Neural progenitor cell (in vitro differentiated cells): ENCODE data around the gene RNMT. TPM values are rescaled to one million over a fixed set of nuclear protein-coding genes. Genes with fewer than 3 reads are reported as not detected.

Experiments
- DNase-seq: peaks from one replicate; pipeline ENCODE4 v3.0.0-alpha.2; 2016; ENCODE audit warnings: low spot score
- H2AFZ ChIP-seq: fragments of 200-600 bp; sonication (generic); replicated peaks from 2 replicates; pipeline ENCODE4 v1.6.1; 2016; ENCODE audit warnings: antibody characterized with exemption
- H3F3A ChIP-seq: fragments of 200-600 bp; sonication (generic); 2 replicates; pipeline ENCODE4 v1.6.1; 2016; ENCODE audit warnings: antibody characterized with exemption, low read depth
- H3K27ac ChIP-seq: fragments of 200-600 bp; sonication (generic); 2 replicates; pipeline ENCODE4 v1.5.1; 2016; ENCODE audit warnings: mild to moderate bottlenecking
- H3K27me3 ChIP-seq: fragments of 200-600 bp; sonication (generic); 2 replicates; pipeline ENCODE4 v1.6.1; 2016; ENCODE audit warnings: mild to moderate bottlenecking, moderate library complexity
- H3K36me3 ChIP-seq: fragments of 200-600 bp; sonication (generic); 2 replicates; pipeline ENCODE4 v1.5.1; 2016
- H3K4me1 ChIP-seq: fragments of 200-600 bp; sonication (generic); 2 replicates; pipeline ENCODE4 v1.6.1; 2016; ENCODE audit warnings: mixed run types
- H3K4me2 ChIP-seq: fragments of 200-600 bp; sonication (generic); 2 replicates; pipeline ENCODE4 v1.6.1; 2016
- H3K4me3 ChIP-seq: fragments of 200-600 bp; sonication (generic); 2 replicates; pipeline ENCODE4 v1.5.1; 2016
- H3K79me2 ChIP-seq: fragments of 200-600 bp; sonication (generic); 2 replicates; pipeline ENCODE4 v1.6.1; 2016; ENCODE audit warnings: low read depth
- H3K9ac ChIP-seq: fragments of 200-600 bp; sonication (generic); 2 replicates; pipeline ENCODE4 v1.6.1; 2016
- H3K9me3 ChIP-seq: fragments of 200-600 bp; sonication (generic); 2 replicates; pipeline ENCODE4 v1.5.1; 2016; ENCODE audit warnings: low read depth
- H4K20me1 ChIP-seq: fragments of 200-600 bp; sonication (generic); 2 replicates; pipeline ENCODE4 v1.6.1; 2016; ENCODE audit warnings: low read depth
- H3K27ac Mint-ChIP-seq: 3 replicates; pipeline ENCODE4 v1.8.0; 2021; ENCODE audit warnings: mixed read lengths
- H3K27me3 Mint-ChIP-seq: 2 replicates; pipeline ENCODE4 v1.8.0; 2022; ENCODE audit warnings: low read depth, mild to moderate bottlenecking, inconsistent platforms, moderate library complexity, mixed read lengths; ENCODE audit not compliant: insufficient read depth
- H3K36me3 Mint-ChIP-seq: 3 replicates; pipeline ENCODE4 v1.8.0; 2021; ENCODE audit warnings: mixed read lengths
- H3K4me1 Mint-ChIP-seq: 3 replicates; pipeline ENCODE4 v1.8.0; 2021; ENCODE audit warnings: mixed read lengths
- H3K4me3 Mint-ChIP-seq: 3 replicates; pipeline ENCODE4 v1.8.0; 2021; ENCODE audit warnings: mild to moderate bottlenecking, moderate library complexity, mixed read lengths
- H3K9me3 Mint-ChIP-seq: 3 replicates; pipeline ENCODE4 v1.8.0; 2020; ENCODE audit warnings: mixed read lengths
- EZH2 ChIP-seq: fragments of 200-600 bp; sonication (generic); IDR thresholded peaks from 2 replicates; pipeline ENCODE4 v1.6.1; 2017; ENCODE audit warnings: antibody characterized with exemption, mild to moderate bottlenecking, moderate library complexity
- EZH2phosphoT487 ChIP-seq: fragments of 200-600 bp; sonication (generic); IDR thresholded peaks from 2 replicates; pipeline ENCODE4 v1.6.1; 2017; ENCODE audit warnings: antibody characterized with exemption
- total RNA-seq: library from RNA; depleted of rRNA; stranded (reverse); fragments of >200 nt; gene quantifications from 2 replicates; pipeline ENCODE4 v1.2.3, GENCODE V29; 2015; ENCODE audit warnings: low replicate concordance
- TF ChIP-seq, protein P1 (sequence below): fragments of 200-600 bp; sonication (generic); IDR thresholded peaks from 2 replicates; pipeline ENCODE4 v1.5.1; 2017; ENCODE audit warnings: antibody characterized with exemption, mild to moderate bottlenecking

Gene RNMT
- total RNA-seq, 1 donor from 2014 or later, result 70.4 TPM

DNA sequence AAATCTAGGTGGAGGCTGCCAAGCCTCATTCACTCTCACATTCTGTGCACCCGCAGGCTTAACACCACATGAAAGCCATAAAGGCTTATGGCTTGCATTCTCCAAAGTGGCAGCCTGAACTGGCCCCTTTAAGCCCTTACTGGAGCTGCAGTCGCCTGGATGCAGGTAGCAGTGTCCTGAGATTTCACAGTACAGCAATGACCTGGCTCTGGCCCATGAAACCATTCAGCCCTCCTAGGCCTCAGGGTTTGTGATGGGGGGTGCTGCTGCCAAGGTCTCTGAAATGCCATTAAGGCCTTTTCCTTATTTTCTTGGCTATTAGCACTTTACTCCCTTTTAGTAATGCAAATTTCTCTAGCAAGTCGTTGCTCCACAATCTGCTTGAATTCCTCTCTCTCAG is 48.6 kb downstream of the RNMT start:
- no peak for TF ChIP-seq EZH2
- TF ChIP-seq, protein P1, sequence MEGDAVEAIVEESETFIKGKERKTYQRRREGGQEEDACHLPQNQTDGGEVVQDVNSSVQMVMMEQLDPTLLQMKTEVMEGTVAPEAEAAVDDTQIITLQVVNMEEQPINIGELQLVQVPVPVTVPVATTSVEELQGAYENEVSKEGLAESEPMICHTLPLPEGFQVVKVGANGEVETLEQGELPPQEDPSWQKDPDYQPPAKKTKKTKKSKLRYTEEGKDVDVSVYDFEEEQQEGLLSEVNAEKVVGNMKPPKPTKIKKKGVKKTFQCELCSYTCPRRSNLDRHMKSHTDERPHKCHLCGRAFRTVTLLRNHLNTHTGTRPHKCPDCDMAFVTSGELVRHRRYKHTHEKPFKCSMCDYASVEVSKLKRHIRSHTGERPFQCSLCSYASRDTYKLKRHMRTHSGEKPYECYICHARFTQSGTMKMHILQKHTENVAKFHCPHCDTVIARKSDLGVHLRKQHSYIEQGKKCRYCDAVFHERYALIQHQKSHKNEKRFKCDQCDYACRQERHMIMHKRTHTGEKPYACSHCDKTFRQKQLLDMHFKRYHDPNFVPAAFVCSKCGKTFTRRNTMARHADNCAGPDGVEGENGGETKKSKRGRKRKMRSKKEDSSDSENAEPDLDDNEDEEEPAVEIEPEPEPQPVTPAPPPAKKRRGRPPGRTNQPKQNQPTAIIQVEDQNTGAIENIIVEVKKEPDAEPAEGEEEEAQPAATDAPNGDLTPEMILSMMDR, result no peak
- Histone ChIP-seq H3K9ac (no peak overlapping the region), H2AFZ (no peak overlapping the region), H3K4me3 (no peak overlapping the region), H3K79me2 (no peaks in the 10 kb centered on the region), H3K36me3 (no peaks in the 10 kb centered on the region), H4K20me1 (no peaks in the 10 kb centered on the region), H3K27me3 (no peaks in the 10 kb centered on the region), H3F3A (no peaks in the 10 kb centered on the region), H3K4me1 (no peaks in the 10 kb centered on the region), H3K9me3 (no peaks in the 10 kb centered on the region), H3K4me2 (no peak overlapping the region), H3K27ac (no peak overlapping the region)
- Mint-ChIP-seq H3K27me3 (peaks cover 4% of the 10 kb centered on the region), H3K27ac (no peak overlapping the region), H3K4me3 (no peak overlapping the region), H3K4me1 (no peaks in the 10 kb centered on the region), H3K36me3 (no peaks in the 10 kb centered on the region), H3K9me3 (no peaks in the 10 kb centered on the region)
- no peak for DNase-seq

DNA sequence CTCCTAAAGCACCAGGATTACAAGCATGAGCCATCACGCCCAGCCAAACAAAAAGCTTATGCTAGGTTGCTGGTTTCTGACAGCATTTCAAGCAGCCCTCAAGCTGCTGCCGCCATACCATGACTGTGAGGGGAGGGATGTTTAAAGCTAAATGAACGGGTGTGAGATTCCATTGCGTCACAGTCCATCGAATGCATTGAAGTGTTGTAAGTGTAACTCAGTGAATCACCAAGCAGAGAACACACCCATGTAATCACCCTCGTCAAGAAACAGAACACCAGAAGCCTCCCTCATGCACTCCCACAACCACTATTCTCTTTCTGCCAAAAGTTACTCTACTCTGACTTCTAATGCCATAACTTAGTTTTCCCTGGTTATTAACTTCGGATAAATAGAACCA is 64.7 kb downstream of the RNMT start:
- H3K4me1 Mint-ChIP-seq, result no peaks in the 10 kb centered on the region
- Histone ChIP-seq H3K4me2 (no peak overlapping the region), H4K20me1 (no peaks in the 10 kb centered on the region), H3K27me3 (no peaks in the 10 kb centered on the region), H3K4me1 (no peaks in the 10 kb centered on the region), H3K79me2 (no peaks in the 10 kb centered on the region), H3K9ac (no peak overlapping the region), H2AFZ (no peak overlapping the region), H3K27ac (no peak overlapping the region), H3K36me3 (no peaks in the 10 kb centered on the region), H3K9me3 (no peaks in the 10 kb centered on the region), H3F3A (no peaks in the 10 kb centered on the region), H3K4me3 (no peak overlapping the region)
- no peaks in the 10 kb centered on the region for H3K36me3 Mint-ChIP-seq
- H3K27me3 Mint-ChIP-seq, result no peaks in the 10 kb centered on the region
- TF ChIP-seq EZH2 (no peak), EZH2phosphoT487 (no peak)
- TF ChIP-seq, protein P1, result no peak
- H3K9me3 Mint-ChIP-seq, result no peaks in the 10 kb centered on the region
- no peak for DNase-seq
- no peak overlapping the region for H3K4me3 Mint-ChIP-seq
- H3K27ac Mint-ChIP-seq, result no peak overlapping the region

DNA sequence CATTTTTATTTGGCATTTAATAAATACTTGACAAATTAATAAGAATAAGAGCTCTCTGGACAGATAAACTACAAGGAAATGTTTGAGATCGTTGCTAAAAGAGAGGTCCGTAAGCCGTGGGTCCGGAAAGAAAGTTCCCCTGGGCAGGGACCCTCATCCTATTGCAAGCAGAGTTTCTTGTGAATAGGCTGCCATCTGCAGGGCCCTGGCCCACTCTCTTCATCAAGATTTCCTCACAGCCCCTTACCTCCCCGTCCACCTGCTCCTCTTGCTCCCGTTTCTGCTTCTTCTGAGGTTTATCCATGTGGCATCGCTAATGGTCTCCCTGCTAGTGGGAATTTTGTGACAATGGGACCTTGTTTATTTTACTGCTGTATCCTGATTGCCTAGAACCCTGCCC is 67.3 kb downstream of the RNMT start:
- no peak overlapping the region for H3K4me2 ChIP-seq
- no peaks in the 10 kb centered on the region for H4K20me1 ChIP-seq
- no peak overlapping the region for H2AFZ ChIP-seq
- H3K4me1 ChIP-seq, result no peaks in the 10 kb centered on the region
- H3K4me1 Mint-ChIP-seq, result no peaks in the 10 kb centered on the region
- no peaks in the 10 kb centered on the region for H3K36me3 Mint-ChIP-seq
- no peak overlapping the region for H3K9ac ChIP-seq
- TF ChIP-seq EZH2phosphoT487 (no peak), EZH2 (no peak)
- TF ChIP-seq, protein P1, result no peak
- no peaks in the 10 kb centered on the region for H3K9me3 ChIP-seq
- no peaks in the 10 kb centered on the region for H3K36me3 ChIP-seq
- H3K4me3 ChIP-seq, result no peak overlapping the region
- H3K79me2 ChIP-seq, result no peaks in the 10 kb centered on the region
- H3K27ac ChIP-seq, result no peak overlapping the region
- no peak overlapping the region for H3K4me3 Mint-ChIP-seq
- no peaks in the 10 kb centered on the region for H3F3A ChIP-seq
- H3K27me3 Mint-ChIP-seq, result peaks cover 2% of the 10 kb centered on the region
- no peaks in the 10 kb centered on the region for H3K27me3 ChIP-seq
- H3K9me3 Mint-ChIP-seq, result no peaks in the 10 kb centered on the region
- H3K27ac Mint-ChIP-seq, result no peak overlapping the region
- no peak for DNase-seq

DNA sequence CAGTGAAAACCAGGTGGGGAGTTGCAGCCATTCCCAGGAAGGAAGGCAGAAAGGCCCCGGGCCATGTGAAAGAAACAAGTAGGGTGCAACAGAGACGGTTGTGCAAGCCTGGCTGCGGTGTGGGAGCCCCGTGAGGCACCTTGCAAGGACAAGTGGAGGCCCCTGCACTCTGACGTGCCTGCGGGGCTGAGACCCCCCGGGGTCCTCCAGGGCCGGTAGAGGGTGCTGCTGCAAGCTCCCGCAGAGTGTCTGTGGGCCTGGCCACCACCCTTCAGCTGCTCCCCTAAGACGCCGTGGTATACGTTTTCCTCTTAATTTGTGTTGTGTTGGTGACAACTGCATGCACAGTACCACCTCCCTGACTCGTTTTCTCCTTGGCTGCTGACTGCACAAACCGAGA is 70.0 kb downstream of the RNMT start:
- H3K27ac Mint-ChIP-seq, result no peak overlapping the region

More for the DNA sequence above, 70.0 kb downstream of the RNMT start:
- no peak overlapping the region for H3K4me2 ChIP-seq
- no peaks in the 10 kb centered on the region for H3K9me3 ChIP-seq
- TF ChIP-seq, protein P1, result no peak
- TF ChIP-seq EZH2 (no peak), EZH2phosphoT487 (no peak)
- Mint-ChIP-seq H3K36me3 (no peaks in the 10 kb centered on the region), H3K4me1 (peaks cover 7% of the 10 kb centered on the region), H3K27me3 (peaks cover 19% of the 10 kb centered on the region), H3K9me3 (no peaks in the 10 kb centered on the region), H3K4me3 (no peak overlapping the region)
- DNase-seq, result no peak
- H3K27me3 ChIP-seq, result peaks cover 21% of the 10 kb centered on the region
- H3K36me3 ChIP-seq, result no peaks in the 10 kb centered on the region
- H3K4me1 ChIP-seq, result no peaks in the 10 kb centered on the region
- H3K27ac ChIP-seq, result no peak overlapping the region
- H3F3A ChIP-seq, result no peaks in the 10 kb centered on the region
- no peak overlapping the region for H3K9ac ChIP-seq
- no peaks in the 10 kb centered on the region for H4K20me1 ChIP-seq
- no peak overlapping the region for H2AFZ ChIP-seq
- no peaks in the 10 kb centered on the region for H3K79me2 ChIP-seq
- no peak overlapping the region for H3K4me3 ChIP-seq
